Measurements from ENCODE around the gene RGL1.

Gene RGL1

DNA sequence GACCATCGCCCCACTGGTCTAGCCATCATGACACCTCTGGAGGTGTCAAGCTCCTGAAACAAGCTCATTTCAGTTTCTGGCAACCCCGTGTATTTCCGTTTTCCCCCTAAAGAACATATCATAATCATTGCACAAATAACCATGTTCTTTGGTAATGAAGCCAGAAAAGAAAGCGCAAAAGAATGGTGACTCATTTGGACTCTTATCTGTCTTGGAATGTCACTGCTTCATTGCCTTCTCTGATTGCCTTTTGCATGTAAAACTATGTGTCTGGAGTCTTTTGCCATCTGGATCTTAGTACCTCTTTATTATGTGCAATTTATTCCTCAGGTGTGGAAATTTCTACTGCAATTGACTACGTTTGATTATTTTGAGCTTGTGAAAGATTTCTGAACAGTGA lies 122.1 kb downstream of the RGL1 start:
- no peak overlapping the region for H3K27ac Mint-ChIP-seq
- H3K27me3 Mint-ChIP-seq, result peaks cover 13% of the 10 kb centered on the region
- no peak overlapping the region for H3K4me3 Mint-ChIP-seq
- no peaks in the 10 kb centered on the region for H3K4me1 Mint-ChIP-seq
- ATAC-seq (ENCODE audit: low read depth) (no peak), DNase-seq (ENCODE audit: low spot score in 2 of 2) (no peak)
- peaks cover 5% of the 10 kb centered on the region for H3K9me3 Mint-ChIP-seq
- H3K36me3 Mint-ChIP-seq, result peaks cover 3% of the 10 kb centered on the region

DNA sequence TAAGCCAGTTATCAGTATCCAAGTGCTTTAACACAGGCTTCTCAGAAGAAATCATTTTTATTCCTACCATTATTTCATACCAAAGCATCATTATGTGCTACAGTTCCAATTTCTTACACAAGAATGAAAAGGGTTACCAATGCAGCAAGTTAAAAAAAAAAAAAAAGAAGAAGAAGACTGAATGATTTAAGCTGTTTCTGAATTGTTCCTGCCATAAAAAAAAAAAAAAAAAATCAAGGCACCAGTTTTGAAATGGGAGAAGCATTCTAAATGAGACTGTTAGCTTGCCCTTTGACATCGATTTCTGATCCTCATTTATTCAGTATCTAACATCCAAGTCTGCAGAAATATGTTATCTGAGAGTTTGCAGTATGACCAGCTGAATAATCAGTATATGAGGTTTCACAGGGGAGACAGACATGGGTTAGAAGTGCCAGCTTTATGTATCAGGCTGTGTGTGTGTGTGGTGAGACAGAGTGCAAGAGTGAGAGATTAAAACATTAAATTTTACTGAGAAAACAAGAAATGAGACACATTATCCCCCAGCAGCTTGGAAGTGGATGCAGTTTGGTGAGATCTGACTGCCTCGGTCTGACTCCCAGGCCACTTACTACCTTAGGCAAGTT lies 126.8 kb downstream of the RGL1 start:
- H3K4me3 Mint-ChIP-seq, result no peak overlapping the region
- H3K27ac Mint-ChIP-seq, result no peak overlapping the region
- DNase-seq (ENCODE audit: low spot score in 2 of 2) (no peak), ATAC-seq (ENCODE audit: low read depth) (no peak)
- H3K27me3 Mint-ChIP-seq, result peaks cover 9% of the 10 kb centered on the region
- H3K9me3 Mint-ChIP-seq, result no peaks in the 10 kb centered on the region
- no peaks in the 10 kb centered on the region for H3K4me1 Mint-ChIP-seq
- H3K36me3 Mint-ChIP-seq, result no peaks in the 10 kb centered on the region

DNA sequence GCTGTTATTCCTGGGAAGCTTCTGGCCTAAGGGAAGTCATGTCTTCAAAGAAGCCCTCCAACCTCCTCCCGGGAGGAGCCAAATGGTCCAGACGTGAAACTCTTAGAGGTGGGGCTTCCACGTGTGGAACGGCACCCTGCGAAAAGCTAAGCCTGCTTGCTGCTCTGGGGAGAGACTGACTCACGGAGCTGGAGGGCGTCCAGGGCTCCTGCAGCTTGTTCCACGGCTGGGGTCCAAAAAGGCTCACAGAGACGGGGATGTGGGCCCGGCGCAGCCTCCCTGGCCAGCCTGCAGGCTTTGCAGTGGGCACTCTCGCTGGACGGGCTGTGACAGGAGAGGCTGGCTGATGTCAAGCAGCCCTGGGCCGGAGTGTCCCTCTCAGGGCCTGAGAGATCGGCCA lies 127.5 kb downstream of the RGL1 start:
- no peaks in the 10 kb centered on the region for H3K36me3 Mint-ChIP-seq
- H3K4me3 Mint-ChIP-seq, result no peak overlapping the region
- H3K27me3 Mint-ChIP-seq, result peaks cover 9% of the 10 kb centered on the region
- DNase-seq (ENCODE audit: low spot score in 2 of 2), result no peak
- no peak for ATAC-seq (ENCODE audit: low read depth)
- H3K27ac Mint-ChIP-seq, result no peak overlapping the region
- H3K4me1 Mint-ChIP-seq, result no peaks in the 10 kb centered on the region
- H3K9me3 Mint-ChIP-seq, result no peaks in the 10 kb centered on the region

DNA sequence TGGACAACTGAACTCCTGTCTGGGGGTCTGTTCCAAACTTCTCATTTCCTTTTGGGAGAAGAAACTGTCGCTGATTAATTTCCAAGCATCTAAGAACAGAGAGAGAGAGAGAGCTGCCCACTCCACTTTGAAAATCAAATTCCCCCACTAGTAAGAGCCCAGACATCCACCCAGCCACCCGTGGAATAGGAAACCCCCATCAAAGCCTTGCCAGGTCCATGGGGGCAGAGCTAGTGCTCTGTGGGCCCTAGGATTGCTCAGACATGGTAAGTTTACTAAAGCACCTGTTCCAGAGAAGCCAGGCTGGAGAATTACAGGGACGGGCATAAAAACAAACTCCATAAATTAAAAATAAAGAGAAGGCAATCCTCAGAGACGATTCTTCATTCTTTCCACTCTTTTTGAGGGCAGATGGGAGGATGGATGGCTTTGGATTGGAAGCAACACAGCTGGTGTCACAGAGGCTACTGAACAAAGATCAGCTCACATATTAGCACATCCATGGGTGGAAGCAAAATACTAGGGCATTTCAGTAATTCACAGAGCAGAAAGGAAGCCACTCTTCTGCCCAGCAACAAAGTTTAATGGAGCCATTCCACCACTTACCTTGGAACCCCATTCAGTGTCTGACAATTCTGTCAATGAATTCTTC lies 128.7 kb downstream of the RGL1 start:
- Mint-ChIP-seq H3K4me1 (no peaks in the 10 kb centered on the region), H3K4me3 (no peak overlapping the region), H3K36me3 (no peaks in the 10 kb centered on the region), H3K9me3 (no peaks in the 10 kb centered on the region), H3K27me3 (peaks cover 9% of the 10 kb centered on the region), H3K27ac (no peak overlapping the region)
- no peak for DNase-seq (ENCODE audit: low spot score in 2 of 2)
- ATAC-seq (ENCODE audit: low read depth), result no peak

- Mint-ChIP-seq H3K4me3 (no peak overlapping the region), H3K36me3 (no peaks in the 10 kb centered on the region), H3K27me3 (peaks cover 9% of the 10 kb centered on the region), H3K9me3 (no peaks in the 10 kb centered on the region), H3K27ac (no peak overlapping the region), H3K4me1 (no peaks in the 10 kb centered on the region)
- ATAC-seq (ENCODE audit: low read depth) (no peak), DNase-seq (ENCODE audit: low spot score in 2 of 2) (no peak)
Observed at GRCh38 chr1:183934314-183934713, 129.4 kb downstream of the RGL1 start.

DNA sequence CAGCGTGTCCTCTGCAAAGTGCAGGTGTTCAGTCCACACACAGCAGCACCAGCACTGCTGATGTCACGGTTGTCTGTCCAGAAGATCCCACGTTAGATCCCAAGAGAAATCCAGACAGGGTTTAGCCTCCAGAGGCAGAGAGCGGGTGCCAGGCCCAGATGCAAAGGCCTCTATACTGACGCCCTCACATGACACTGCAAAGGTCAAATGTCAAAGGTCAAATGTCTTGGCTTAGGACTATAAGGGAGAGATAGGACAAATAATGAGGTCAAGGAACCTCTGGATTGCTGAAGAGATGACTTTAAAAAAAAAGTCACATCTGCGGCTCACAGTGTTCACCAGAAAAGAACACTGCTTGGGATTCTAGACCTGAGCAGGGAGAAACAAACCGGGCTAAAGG lies 131.1 kb downstream of the RGL1 start:
- no peak overlapping the region for H3K27ac Mint-ChIP-seq
- H3K9me3 Mint-ChIP-seq, result no peaks in the 10 kb centered on the region
- no peak overlapping the region for H3K4me3 Mint-ChIP-seq
- no peak for ATAC-seq (ENCODE audit: low read depth)
- H3K36me3 Mint-ChIP-seq, result no peaks in the 10 kb centered on the region
- DNase-seq (ENCODE audit: low spot score in 2 of 2), result no peak
- no peaks in the 10 kb centered on the region for H3K4me1 Mint-ChIP-seq
- H3K27me3 Mint-ChIP-seq, result peaks cover 7% of the 10 kb centered on the region

GRCh38 chr1:183936791-183937190 lies 131.9 kb downstream of the RGL1 start:
- no peak overlapping the region for H3K4me3 Mint-ChIP-seq
- DNase-seq (ENCODE audit: low spot score in 2 of 2) (no peak), ATAC-seq (ENCODE audit: low read depth) (no peak)
- H3K36me3 Mint-ChIP-seq, result no peaks in the 10 kb centered on the region
- H3K27me3 Mint-ChIP-seq, result peaks cover 9% of the 10 kb centered on the region
- H3K4me1 Mint-ChIP-seq, result no peaks in the 10 kb centered on the region
- no peak overlapping the region for H3K27ac Mint-ChIP-seq
- H3K9me3 Mint-ChIP-seq, result no peaks in the 10 kb centered on the region

GRCh38 chr1:183937611-183938010 lies 132.7 kb downstream of the RGL1 start:
- Mint-ChIP-seq H3K27me3 (peaks cover 7% of the 10 kb centered on the region), H3K36me3 (no peaks in the 10 kb centered on the region), H3K27ac (no peak overlapping the region), H3K9me3 (no peaks in the 10 kb centered on the region), H3K4me1 (no peaks in the 10 kb centered on the region), H3K4me3 (no peak overlapping the region)
- no peak for ATAC-seq (ENCODE audit: low read depth)
- no peak for DNase-seq (ENCODE audit: low spot score in 2 of 2)

DNA sequence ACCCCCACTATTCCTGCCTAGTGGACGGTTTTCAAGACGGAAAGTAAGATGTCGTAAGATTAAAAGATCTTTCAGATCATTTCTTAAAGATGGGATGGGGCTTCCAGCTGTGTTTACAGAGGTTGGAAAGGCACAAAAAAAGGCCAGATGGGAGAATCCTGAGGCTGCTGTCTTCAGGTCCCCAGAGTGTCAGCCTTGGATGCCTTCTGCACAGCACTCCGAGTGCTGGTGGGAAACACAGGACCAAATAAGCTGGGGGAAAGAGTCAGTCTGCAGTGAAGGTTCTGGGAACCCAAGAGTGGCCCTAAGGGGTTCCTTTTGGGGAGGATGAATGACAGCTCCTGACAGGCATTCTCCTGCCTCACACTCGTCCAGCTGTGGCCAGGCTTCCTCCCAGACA lies 136.1 kb downstream of the RGL1 start:
- H3K9me3 Mint-ChIP-seq, result no peaks in the 10 kb centered on the region
- no peak for ATAC-seq (ENCODE audit: low read depth)

GRCh38 chr1:183942933-183943693 lies 138.2 kb downstream of the RGL1 start:
- no peak for ATAC-seq (ENCODE audit: low read depth)
- Mint-ChIP-seq H3K9me3 (no peaks in the 10 kb centered on the region), H3K4me3 (no peak overlapping the region), H3K27ac (no peak overlapping the region), H3K27me3 (peaks cover 6% of the 10 kb centered on the region), H3K4me1 (peaks cover 3% of the 10 kb centered on the region), H3K36me3 (no peaks in the 10 kb centered on the region)
- no peak for DNase-seq (ENCODE audit: low spot score in 2 of 2)

More for the DNA sequence above, 136.1 kb downstream of the RGL1 start:
- Mint-ChIP-seq H3K4me1 (peaks cover 3% of the 10 kb centered on the region), H3K27ac (no peak overlapping the region), H3K27me3 (peaks cover 6% of the 10 kb centered on the region), H3K4me3 (no peak overlapping the region), H3K36me3 (no peaks in the 10 kb centered on the region)
- DNase-seq (ENCODE audit: low spot score in 2 of 2), result no peak

DNA sequence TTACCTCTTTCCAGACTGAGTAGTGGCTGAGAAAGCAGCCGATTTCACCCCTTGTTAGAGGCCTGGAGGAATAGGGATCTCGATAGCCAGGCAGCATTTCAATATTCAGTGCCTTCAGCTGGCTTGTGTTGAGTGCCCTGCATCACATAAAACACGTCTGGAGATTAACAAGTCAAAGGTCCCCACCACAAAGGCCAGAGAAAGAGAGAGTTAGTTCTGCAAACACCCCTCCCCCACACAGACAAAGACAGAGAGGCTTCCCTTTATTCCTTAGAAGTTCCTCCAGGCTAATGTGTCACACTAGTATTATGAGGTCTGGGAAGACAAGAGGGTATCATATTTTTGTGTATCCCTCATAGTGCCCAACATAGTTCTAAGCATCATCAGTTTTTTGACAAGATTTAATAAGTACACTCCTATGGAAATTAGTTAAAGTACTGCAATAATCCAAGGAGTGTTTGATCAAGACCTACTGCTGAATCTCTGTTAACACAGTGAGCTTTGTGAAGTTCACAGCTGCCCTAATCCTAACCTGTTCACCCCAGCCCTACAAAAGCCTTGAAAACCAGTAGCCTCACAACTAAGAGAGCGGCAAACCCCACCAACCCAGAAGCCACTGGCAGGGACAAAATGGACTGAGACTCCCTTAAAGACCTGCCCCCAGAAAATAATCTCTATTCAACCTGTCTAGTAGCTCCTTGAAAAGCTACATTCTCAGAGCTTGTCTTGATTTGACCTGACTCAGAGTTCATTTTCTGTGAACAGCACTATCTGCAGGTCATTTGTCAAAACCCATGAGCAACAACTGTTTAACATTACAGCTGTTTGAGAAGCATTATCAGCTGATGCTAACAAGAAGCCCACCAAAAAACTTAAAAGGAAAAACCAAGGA lies 140.8 kb downstream of the RGL1 start:
- no peak overlapping the region for H3K4me3 Mint-ChIP-seq
- H3K27me3 Mint-ChIP-seq, result peaks cover 6% of the 10 kb centered on the region
- no peaks in the 10 kb centered on the region for H3K9me3 Mint-ChIP-seq
- H3K27ac Mint-ChIP-seq, result no peak overlapping the region
- no peak for ATAC-seq (ENCODE audit: low read depth)
- DNase-seq (ENCODE audit: low spot score in 2 of 2), result no peak
- H3K36me3 Mint-ChIP-seq, result no peaks in the 10 kb centered on the region
- H3K4me1 Mint-ChIP-seq, result peaks cover 3% of the 10 kb centered on the region

DNA sequence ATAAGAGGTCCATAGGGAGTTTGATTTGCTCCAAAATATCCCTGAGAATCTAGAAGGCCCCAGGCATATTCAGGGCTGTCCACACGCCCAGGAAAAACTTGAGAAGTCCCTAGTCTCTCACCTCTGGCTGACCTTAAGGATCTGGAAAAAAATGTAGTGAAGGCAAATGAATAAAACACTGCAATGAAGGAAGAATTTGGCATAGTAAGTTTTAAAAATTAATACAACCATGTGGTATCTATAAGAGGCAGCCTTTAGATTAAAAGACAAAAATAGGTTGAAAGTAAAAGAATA lies 141.3 kb downstream of the RGL1 start:
- ATAC-seq (ENCODE audit: low read depth), result no peak
- no peak for DNase-seq (ENCODE audit: low spot score in 2 of 2)
- H3K27ac Mint-ChIP-seq, result no peak overlapping the region
- H3K4me1 Mint-ChIP-seq, result peaks cover 3% of the 10 kb centered on the region
- no peaks in the 10 kb centered on the region for H3K9me3 Mint-ChIP-seq
- H3K27me3 Mint-ChIP-seq, result peaks cover 8% of the 10 kb centered on the region
- H3K4me3 Mint-ChIP-seq, result no peak overlapping the region
- no peaks in the 10 kb centered on the region for H3K36me3 Mint-ChIP-seq

DNA sequence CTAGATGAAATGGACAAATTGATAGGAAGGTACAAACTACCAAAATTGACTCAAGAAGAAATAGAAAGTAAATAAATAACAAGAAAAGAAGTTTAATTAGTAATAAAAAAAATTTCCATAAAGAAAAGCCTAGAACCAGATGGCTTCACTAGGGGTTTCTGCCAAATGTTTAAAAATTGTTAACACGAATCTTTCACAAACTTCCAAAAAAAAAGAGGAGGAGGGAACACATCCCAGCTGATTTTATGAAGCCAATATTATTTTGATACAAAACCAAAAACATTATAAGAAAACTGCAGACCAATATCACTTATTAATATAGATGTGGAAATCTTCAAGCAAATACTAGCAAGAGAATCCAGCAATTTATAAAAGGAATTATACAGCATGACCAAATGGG lies 143.1 kb downstream of the RGL1 start:
- H3K9me3 Mint-ChIP-seq, result no peaks in the 10 kb centered on the region
- H3K4me3 Mint-ChIP-seq, result no peak overlapping the region
- H3K36me3 Mint-ChIP-seq, result no peaks in the 10 kb centered on the region
- ATAC-seq (ENCODE audit: low read depth) (no peak), DNase-seq (ENCODE audit: low spot score in 2 of 2) (no peak)
- no peak overlapping the region for H3K27ac Mint-ChIP-seq
- H3K4me1 Mint-ChIP-seq, result no peaks in the 10 kb centered on the region
- peaks cover 7% of the 10 kb centered on the region for H3K27me3 Mint-ChIP-seq

- Mint-ChIP-seq H3K36me3 (no peaks in the 10 kb centered on the region), H3K27ac (no peak overlapping the region), H3K4me1 (peaks cover 5% of the 10 kb centered on the region), H3K27me3 (peaks cover 2% of the 10 kb centered on the region), H3K9me3 (no peaks in the 10 kb centered on the region), H3K4me3 (no peak overlapping the region)
- ATAC-seq (ENCODE audit: low read depth), result no peak
- DNase-seq (ENCODE audit: low spot score in 2 of 2), result no peak
Observed at GRCh38 chr1:183952101-183952500, 147.2 kb downstream of the RGL1 start.
